Muscle layer of duodenum (tissue), 2 donors: ENCODE measurements around the gene CYSTM1.

ENCODE experiments used
- H3K27ac ChIP-seq: one replicate; pipeline ENCODE4 v1.7.0; 2013; ENCODE audit warnings: mild to moderate bottlenecking, low read length
- H3K27me3 ChIP-seq: one replicate; pipeline ENCODE4 v1.7.0; 2013; ENCODE audit warnings: low read depth, mild to moderate bottlenecking, control low read depth, low read length
- H3K36me3 ChIP-seq, 2 donors: one replicate each; pipeline ENCODE4 v1.7.0; 2013; ENCODE audit warnings: low read length in 2 of 2, control low read depth in 1 of 2, mild to moderate bottlenecking in 1 of 2; ENCODE audit not compliant: insufficient read depth in 2 of 2, control insufficient read depth in 1 of 2
- H3K4me1 ChIP-seq, 2 donors: one replicate each; pipeline ENCODE4 v1.7.0; 2013; ENCODE audit warnings: low read length in 2 of 2, mild to moderate bottlenecking in 2 of 2, control low read depth in 1 of 2, moderate library complexity in 1 of 2; ENCODE audit not compliant: insufficient read depth in 2 of 2, control insufficient read depth in 1 of 2
- H3K4me3 ChIP-seq, 2 donors: one replicate each; pipeline ENCODE4 v1.7.0; 2013; ENCODE audit warnings: low read length in 2 of 2, low read depth in 1 of 2, mild to moderate bottlenecking in 1 of 2
- H3K9me3 ChIP-seq, 2 donors: one replicate each; pipeline ENCODE4 v1.7.0; 2013; ENCODE audit warnings: low read length in 2 of 2, control low read depth in 1 of 2, mild to moderate bottlenecking in 1 of 2; ENCODE audit not compliant: control insufficient read depth in 1 of 2
- donor health status: healthy.

CYSTM1 gene

GRCh38 chr5:140287801-140288521 is 113.0 kb downstream of the CYSTM1 start:
- H3K36me3 ChIP-seq, result no peaks in the 10 kb centered on the region
- no peaks in the 10 kb centered on the region for H3K27me3 ChIP-seq
- H3K9me3 ChIP-seq, result no peaks in the 10 kb centered on the region
- no peak overlapping the region for H3K4me3 ChIP-seq
- H3K27ac ChIP-seq, result no peak overlapping the region
- H3K4me1 ChIP-seq, result peaks cover 17 to 36% of the 10 kb centered on the region in 2 donors

GRCh38 chr5:140292212-140293036 is 117.4 kb downstream of the CYSTM1 start:
- Histone ChIP-seq H3K9me3 (no peaks in the 10 kb centered on the region), H3K36me3 (peaks cover 0 to 5% of the 10 kb centered on the region in 2 donors), H3K4me3 (no peak overlapping the region), H3K4me1 (peaks cover 33 to 55% of the 10 kb centered on the region in 2 donors), H3K27me3 (no peaks in the 10 kb centered on the region), H3K27ac (peak overlapping the region; percentile 36)
